HG03558 (cell line): ENCODE data around the gene PAOX.
"Not testable (repeated sequence)": the region's sequence is repeated elsewhere in the genome, so short reads cannot be mapped to it uniquely, and the experiment has no call there.

Experiments used
- ATAC-seq: cut with Tn5 transposase; IDR thresholded peaks from one replicate; pipeline ENCODE4 v1.9.1; 2021; ENCODE audit warnings: moderate number of reproducible peaks; ENCODE audit not compliant: unreplicated experiment; ENCODE audit errors: extremely low read depth

The PAOX gene

DNA sequence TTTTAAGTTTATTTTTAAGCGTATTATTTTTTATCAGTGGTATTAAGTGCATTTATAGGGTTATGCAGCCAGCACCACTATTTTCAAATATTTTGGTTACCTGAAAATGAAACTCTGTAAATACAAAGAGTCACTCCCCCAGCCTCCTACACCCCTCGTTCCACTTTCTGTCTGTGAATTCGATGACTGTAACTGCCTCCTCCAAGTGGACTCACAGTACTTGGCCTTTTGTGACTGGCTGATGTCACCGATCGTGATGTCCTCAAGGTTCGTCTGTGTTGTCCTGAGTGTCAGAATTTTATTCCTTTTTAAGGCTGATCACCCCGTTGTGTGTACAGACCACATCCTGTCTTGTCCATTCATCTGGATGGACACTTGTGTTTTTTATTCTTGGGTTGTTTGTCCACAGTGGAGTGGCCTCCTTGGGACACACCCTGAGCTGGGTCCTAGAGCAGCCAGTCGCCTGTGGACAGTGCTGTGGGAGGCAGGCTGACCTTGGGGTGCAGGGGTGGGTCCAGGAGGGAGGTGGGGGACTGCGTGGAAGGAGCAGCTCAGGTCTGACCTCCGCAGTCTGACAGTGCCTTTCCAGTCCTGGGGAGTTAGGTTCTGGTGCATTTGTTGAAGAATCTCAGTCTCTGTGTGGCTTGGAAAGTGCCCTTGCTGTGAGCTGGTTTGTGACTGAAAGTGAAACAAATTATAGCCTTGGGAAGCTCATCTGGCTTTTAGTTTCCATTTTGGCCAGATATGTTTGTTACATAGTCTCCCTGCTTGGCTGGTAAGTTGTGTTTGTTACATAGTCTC is 21.8 kb downstream of the PAOX start:
- no peak for ATAC-seq

DNA sequence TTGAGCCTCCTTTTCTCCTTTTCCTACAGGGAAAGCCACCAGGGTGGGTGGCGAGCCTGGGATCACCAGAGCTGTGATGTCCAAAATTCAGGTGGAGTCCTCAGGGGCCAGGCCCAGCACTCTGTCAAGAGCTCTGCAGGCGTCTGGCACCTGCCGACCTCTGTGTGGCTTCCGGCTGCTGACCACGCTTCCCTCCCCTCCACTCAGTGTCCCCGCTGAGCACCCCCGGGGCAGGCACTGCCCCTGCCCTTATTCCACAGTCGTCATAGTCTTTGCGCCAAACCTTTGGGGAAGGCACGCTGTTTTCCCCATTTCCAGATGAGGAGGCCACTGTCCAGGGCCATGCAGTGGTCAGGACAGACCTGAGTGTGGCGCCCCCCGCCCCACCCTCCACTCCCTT is 22.4 kb downstream of the PAOX start:
- ATAC-seq = no peak

DNA sequence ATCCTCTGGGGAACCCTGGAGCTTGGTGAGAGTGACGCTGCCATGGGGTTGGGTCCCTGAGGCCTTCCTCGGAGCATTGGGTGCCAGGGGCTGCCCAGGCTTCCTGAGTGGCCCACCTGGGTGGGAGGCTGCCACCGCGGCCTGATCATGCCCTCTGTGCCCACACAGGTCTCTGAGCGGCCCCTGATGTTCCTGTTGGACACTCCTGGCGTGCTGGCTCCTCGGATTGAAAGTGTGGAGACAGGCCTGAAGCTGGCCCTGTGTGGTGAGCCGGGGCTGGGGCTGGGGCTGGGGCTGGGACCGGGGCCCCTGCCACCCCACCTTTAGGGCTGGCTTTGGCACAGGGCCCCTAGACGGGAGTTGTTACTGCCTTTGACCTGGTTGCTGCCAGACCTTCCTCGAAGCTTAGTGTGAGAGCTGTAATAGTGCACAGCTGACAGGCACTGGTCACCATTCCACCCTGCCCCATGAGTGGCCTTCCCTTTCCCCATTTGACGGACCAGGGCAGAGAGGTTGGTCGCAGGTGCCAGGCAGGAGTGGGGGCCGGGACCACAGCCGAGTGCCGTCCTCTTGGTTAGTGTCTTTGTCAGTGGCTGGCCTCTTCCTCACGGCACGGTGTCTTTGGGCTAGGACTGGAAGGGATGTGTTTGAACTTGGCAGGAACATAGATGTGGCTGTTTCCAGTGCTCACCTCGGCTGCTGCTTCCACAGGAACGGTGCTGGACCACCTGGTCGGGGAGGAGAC is 23.1 kb downstream of the PAOX start:
- no peak for ATAC-seq

DNA sequence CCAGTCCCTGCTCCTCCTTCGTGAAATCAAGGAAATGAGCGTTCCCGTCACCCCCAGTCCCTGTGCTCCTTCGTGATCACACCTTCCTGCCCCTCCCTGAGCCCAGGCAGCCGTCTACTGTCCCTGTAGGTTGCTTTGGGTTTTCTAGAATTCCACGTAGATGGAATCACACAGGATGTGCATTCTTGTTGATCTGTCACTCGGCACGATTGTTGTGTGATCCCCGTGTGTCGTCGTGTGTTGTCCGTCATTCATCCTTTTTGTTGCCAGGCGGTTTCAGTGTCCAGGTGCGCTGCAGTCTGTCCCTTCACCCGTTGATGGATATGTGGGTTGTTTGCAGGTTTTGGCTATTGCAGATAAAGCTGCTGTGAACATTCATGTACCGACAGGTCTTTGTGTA is 24.3 kb downstream of the PAOX start:
- no peak for ATAC-seq

DNA sequence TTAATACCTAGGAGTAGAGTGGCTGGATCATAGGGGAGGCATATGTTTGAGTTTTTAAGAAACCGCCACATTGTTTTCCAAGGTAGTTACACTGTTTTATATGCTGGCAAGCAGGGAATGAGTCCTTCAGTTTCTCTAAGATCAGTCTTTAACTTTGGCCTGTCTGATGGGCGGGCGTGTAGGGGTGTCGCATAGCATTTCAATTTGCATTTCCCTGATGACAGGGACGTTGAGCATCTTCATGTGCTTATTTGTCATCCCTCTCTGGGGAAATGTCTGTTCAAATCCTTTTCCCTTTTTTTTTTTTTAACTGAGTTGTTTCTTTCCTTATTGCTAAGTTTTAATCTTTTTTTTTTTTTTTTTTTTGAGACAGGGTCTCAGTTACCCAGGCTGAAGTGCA is 24.7 kb downstream of the PAOX start:
- ATAC-seq = no peak

DNA sequence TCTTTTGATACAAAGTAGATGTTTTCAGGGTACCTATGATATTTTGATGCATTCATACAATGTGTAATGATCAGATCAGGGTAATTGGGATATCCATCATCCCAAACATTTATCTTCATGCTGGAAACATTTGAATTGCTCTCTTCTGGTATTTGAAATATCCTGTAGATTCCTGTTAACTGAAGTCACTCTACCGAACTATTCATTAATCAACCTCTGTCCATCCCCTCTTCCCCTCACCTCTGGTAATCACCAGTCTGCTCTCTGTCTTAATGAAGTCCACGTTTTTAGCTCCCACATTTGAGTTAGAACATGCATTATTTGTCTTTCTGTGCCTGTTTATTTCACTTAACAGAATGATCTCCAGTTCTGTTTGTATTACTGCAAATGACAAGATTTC is 26.2 kb downstream of the PAOX start:
- no peak for ATAC-seq

DNA sequence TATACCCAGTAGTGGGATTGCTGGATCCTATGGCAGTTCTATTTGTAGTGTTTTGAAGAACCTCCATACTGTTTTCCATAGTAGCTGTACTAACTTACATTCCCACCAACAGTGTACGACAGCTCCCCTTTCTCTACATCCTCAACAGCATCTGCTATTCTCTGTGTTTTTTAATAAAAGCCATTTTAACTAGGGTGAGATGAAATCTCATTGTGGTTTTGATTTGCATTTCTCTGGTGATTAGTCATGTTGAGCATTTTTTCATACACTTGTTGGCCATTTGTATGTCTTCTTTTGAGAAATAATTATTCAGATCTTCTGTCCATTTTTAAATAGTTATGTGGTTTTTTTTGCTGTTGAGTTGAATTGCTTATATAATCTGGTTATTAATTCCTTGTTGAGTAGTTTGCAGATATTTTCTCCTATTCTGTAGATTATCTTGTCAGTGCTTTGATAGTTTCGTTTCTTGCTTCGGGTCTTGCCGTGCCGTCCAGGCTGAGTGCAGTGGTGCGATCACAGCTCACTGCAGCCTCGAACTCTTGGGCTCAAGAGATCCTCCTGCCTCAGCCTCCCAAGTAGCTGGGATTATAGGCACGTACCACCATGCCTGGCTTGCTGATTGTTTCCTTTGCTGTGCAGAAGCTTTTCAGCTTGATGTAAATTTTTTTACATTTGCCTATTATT is 26.9 kb downstream of the PAOX start:
- no peak for ATAC-seq

DNA sequence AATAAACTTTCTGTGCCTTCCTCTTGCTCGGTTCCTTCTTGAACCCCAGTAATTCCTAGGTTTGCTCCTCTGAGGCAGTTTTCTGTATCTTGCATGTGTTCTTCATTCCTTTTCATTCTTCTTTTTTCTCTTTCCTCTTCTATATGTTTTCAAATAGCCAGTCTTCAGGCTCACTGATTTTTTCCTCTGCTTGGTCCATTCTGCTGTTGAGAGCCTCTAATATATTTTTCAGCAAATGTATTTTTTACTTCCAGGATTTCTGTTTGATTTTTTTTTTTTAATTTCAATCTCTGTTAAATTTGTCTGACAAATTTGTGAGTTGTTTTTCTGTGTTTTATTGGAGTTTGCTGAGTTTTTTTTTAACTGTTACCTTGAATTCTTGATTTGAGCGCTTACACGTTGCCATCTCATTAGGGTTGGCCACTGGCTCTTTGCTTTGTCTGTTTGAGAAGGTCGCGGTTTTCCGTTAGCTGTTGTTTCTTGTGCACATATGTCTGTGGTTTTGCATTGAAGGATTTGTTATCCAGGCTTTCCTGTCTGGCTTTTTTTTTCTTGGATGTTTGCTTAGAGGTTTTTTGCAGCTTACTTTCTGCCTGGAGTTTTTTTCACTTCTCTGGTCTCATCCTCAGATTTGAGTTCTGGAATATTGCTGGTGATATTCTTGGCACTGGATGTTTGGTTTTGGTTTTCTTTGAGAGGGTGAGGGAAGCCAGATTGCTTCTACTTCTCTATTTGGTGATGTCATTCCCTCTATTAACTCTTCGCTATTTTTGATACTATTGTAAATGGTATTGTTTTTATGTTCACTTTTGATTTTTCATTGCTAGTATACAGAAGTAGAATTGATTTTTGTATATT is 32.7 kb downstream of the PAOX start:
- no peak for ATAC-seq

DNA sequence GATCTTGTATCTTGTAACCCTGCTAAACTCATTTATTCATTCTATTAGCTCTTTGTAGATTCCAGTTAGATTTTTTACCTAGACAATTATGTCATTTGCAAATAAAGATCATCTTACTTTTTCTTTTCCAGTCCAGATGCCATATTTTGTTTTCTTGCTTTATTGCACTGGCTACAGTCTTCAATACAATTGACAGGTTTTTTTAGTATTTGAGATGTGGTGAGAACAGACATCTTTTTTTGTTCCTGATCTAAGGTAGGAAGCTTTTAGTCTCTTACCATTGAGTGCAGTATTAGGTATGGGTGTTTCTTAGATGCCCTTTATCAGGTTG is 33.3 kb downstream of the PAOX start:
- no peak for ATAC-seq

DNA sequence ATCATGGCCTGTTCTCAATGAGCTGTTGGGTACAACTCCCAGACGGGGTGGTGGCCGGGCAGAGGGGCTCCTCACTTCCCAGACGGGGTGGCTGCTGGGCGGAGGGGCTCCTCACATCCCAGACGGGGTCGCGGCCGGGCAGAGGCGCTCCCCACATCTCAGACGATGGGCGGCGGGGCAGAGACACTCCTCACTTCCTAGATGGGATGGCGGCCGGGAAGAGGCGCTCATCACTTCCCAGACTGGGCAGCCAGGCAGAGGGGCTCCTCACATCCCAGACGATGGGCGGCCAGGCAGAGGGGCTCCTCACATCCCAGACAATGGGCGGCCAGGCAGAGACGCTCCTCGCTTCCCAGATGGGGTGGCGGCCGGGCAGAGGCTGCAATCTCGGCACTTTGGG is 35.3 kb downstream of the PAOX start:
- not testable (repeated sequence) for ATAC-seq

DNA sequence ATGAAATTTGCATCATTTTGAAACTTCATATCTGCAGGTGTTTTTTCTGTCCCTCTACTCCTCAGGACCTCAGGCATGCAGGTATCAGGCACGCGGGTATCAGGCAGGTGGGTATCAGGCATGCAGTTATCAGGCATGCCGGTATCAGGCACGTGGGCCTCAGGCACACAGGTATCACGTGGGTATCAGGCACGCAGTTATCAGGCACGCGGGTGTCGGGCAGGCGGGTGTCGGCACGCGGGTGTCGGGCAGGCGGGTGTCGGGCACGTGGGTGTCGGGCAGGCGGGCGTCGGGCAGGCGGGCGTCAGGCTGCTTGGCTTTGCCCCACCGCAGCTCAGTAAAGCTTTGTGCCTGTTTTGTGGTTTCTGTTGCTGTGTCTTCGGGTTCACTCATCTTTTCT is 36.7 kb downstream of the PAOX start:
- ATAC-seq = no peak

DNA sequence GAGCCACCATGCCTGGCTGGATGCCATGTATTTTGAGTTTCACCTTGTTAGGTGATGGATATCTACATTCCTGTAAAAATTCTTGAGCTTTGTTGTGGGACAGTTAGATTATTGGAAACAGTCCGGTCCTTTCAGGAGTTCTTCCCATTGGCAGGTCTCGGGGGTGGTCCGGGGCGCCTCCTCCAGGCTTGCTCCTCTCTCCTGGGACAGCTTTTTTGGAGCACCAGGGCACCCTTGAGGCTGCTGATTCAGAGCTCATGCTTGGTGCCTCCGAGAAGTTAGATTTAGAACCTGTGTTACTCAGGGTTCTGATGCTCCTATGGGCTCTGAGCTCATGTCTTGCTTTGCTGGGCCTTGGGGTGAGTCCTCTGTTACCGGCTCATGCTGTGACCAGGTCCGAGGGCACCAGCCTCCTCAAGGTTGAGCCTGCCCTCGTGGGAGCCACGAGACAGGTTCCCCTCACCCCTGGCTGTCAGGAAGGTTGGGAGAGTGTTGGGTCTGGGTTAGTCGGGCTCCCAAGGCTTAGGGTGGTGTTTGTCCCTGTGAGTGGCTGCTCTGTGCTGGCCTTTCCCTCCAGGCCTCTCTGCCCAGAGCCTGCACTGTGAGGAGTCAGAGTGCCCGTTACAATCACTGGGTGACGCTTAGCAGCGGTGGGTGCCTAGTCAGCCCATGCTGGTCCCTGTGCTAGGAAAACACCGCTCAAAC is 39.4 kb downstream of the PAOX start:
- no peak for ATAC-seq

DNA sequence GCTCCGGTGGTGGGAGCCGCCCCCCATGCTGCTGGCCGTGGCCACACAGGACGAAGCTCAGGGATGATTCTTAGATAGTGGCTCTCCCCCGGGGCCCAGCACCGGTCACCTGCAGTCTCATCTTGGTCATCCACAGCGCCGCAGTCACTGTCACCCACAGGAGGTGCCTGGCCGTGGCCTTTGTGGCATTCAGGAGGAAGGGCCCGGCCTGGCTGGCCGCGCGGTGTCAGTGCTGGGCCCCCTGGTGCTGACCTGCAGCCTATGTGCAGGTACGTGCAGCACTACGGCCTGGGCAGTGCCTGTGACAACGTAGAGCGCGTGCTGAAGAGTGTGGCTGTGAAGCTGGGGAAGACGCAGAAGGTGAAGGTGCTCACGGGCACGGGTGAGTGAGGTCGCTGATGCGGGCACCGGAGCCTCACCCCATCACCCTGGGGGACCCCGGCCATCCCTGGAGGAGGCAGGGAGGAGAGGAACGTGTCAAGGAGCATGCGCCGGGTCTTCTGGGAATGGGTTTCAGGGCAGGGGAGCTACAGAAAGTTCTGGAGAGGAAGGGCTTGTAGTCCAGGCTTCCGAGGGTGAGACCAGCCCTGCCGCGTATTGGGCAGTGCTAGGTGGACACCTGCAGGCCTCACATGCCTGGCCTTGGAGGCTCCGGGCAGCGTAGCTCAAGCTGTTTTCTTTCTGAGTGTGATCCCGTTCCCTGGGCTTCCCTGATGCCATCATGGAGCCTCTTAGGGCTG is 40.3 kb downstream of the PAOX start:
- no peak for ATAC-seq

DNA sequence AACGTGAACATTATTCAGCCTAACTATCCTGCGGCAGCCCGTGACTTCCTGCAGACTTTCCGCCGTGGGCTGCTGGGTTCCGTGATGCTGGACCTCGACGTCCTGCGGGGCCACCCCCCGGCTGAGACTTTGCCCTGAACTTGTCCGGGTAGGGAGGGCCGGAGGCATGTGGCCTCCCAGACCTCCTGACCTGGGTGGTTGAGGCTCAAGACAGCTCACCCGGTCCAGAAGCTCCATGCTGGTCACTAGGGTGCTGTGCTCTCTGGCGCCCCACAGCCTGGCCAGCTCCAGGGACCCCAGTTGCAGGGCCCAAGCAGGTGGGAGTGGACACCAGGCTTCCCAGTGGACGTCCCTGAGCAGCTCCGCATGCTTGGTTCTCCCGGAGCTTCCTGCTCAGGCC is 41.0 kb downstream of the PAOX start:
- no peak for ATAC-seq

DNA sequence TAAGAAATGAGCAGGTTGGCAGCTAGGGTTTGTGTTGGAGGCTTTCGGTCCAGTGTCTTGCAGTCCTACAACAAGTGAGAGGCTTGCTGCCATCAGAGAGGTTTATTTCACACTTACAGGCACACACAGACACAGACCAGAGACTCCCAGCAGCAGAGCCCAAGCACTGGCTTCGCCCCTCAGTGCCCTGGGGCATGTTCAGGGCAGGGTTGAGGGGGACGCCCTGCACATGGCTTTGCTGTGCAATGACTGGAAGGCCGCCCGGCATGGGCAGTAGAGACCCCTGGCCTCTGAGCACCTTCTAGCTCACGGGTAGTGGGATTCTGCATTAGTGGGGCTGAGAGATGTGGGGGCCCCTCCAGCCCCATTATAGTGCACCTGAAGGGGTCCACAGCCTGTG is 41.5 kb downstream of the PAOX start:
- no peak for ATAC-seq

DNA sequence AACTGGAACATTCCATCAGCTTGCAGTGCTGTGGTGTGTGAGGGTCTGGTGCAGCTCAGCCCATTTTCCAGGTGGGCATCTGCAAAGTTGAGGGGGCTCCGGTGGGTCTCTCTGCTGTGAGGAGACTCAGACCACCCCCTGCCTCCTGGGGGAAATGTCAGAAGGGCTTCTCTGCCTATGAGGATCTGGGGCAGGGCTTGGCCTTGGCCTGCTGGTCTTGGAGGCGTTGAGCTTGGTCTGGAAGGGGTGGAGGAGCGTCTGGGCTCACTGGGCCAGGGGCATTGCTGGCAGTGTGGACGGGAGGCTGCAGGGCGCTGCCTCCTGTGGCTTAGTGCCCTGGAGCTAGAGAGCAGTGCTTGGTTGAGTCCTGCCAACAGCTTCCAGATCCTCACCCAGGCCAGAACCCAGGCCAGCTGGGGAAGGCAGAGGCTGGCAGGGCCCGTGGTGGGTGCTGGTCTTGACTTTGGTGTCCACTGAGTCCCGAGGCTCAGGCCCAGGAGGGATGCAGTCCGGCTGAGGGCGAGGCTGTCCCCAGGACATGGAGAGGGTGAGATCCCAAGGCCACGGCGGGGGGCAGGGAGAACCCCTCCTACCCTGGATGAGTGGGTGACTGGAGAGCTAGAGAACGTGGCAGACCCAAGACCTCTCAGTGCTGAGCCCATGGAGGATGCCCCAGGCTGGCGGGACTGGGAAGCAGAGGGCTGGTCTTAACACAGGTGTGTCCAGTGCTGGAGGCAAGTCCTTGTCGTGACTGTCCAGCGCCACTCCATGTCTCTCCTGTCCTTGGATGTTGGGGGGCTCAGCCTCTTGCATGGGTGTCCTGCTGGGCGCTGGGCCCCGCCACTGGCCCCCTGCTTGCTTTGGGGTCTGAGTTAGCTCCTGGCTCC is 42.5 kb downstream of the PAOX start:
- no peak for ATAC-seq

DNA sequence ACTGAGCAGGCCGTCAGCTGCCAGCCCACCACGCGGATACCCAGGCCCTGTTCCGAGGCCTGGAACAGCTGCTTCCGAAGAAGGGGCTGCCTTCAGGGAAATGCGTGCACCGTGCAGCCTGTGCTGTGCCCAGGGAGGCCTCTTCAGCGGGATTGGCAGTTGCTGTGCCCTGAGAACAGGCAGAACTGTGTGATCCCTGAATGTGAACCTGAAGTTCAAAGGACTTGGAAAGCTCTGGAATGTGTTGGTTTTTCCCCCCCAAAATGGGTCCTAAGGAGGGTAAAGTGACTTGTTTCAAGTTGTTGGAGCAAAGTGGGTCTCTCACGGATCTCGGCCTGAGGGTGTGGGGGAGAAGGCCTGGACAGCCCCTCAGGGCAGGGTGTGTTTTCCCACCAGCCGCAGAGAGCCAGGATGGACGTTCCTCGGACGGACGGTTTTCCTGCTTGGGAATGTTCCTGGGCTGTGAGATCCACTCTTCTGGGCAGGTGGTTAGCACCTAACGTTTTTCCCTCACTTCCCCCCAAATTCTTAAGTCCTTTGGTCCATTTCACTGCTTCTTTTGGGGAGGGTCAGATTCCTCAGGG is 43.3 kb downstream of the PAOX start:
- no peak for ATAC-seq
